Measurements from ENCODE around the gene UBA1.

UBA1 gene

GRCh38 chrX:47172549-47172948, 21.1 kb upstream of the UBA1 start:
- Histone ChIP-seq H4K20me1 (ENCODE audit: insufficient read depth) (no peaks in the 10 kb centered on the region), H3K4me1 (ENCODE audit: low read depth, poor library complexity, severe bottlenecking) (no peaks in the 10 kb centered on the region), H3K4me2 (no peak overlapping the region), H3K4me3 (IDR thresholded peaks at IDR 0.05; ENCODE audit: insufficient read depth, low read depth, low read length) (no peak overlapping the region), H3K27ac (no peak overlapping the region), H3K36me3 (ENCODE audit: insufficient read depth) (no peaks in the 10 kb centered on the region; the same call in 1 of the 2 replicates), H3K9ac (no peak overlapping the region), H3K27me3 (ENCODE audit: insufficient read depth, low read depth) (no peaks in the 10 kb centered on the region), H3K79me2 (ENCODE audit: insufficient read depth, low read depth) (peaks cover 7% of the 10 kb centered on the region; the same call in 1 of the 2 replicates), H2AFZ (ENCODE audit: low read depth) (no peak overlapping the region)
- no peak for TF ChIP-seq CTCF (conservative IDR thresholded peaks at IDR 0.05; ENCODE audit: low read depth, low read length)

GRCh38 chrX:47172971-47173792, 20.4 kb upstream of the UBA1 start:
- TF ChIP-seq CTCF (conservative IDR thresholded peaks at IDR 0.05; ENCODE audit: low read depth, low read length) = no peak
- H3K4me1 ChIP-seq (ENCODE audit: low read depth, poor library complexity, severe bottlenecking) = no peaks in the 10 kb centered on the region
- H3K27me3 ChIP-seq (ENCODE audit: insufficient read depth, low read depth) = no peaks in the 10 kb centered on the region
- no peak overlapping the region for H2AFZ ChIP-seq (ENCODE audit: low read depth)
- H3K4me2 ChIP-seq = no peak overlapping the region
- H3K27ac ChIP-seq = no peak overlapping the region
- H3K79me2 ChIP-seq (ENCODE audit: insufficient read depth, low read depth) = 0 out of 2 replicates have a peak, but pooled peaks cover under 1% of the 10 kb centered on the region
- H3K4me3 ChIP-seq (IDR thresholded peaks at IDR 0.05; ENCODE audit: insufficient read depth, low read depth, low read length) = no peak overlapping the region
- H3K9ac ChIP-seq = no peak overlapping the region
- no peaks in the 10 kb centered on the region; the same call in 1 of the 2 replicates for H3K36me3 ChIP-seq (ENCODE audit: insufficient read depth)
- H4K20me1 ChIP-seq (ENCODE audit: insufficient read depth) = no peaks in the 10 kb centered on the region

GRCh38 chrX:47174376-47174775, 19.3 kb upstream of the UBA1 start:
- no peak overlapping the region for H3K4me2 ChIP-seq
- TF ChIP-seq CTCF (conservative IDR thresholded peaks at IDR 0.05; ENCODE audit: low read depth, low read length) = no peak
- no peak overlapping the region for H3K4me3 ChIP-seq (IDR thresholded peaks at IDR 0.05; ENCODE audit: insufficient read depth, low read depth, low read length)
- no peaks in the 10 kb centered on the region; the same call in 1 of the 2 replicates for H3K36me3 ChIP-seq (ENCODE audit: insufficient read depth)
- no peaks in the 10 kb centered on the region for H4K20me1 ChIP-seq (ENCODE audit: insufficient read depth)
- no peaks in the 10 kb centered on the region for H3K79me2 ChIP-seq (ENCODE audit: insufficient read depth, low read depth)
- H2AFZ ChIP-seq (ENCODE audit: low read depth) = no peak overlapping the region
- no peaks in the 10 kb centered on the region for H3K4me1 ChIP-seq (ENCODE audit: low read depth, poor library complexity, severe bottlenecking)
- no peak overlapping the region for H3K27ac ChIP-seq
- no peaks in the 10 kb centered on the region for H3K27me3 ChIP-seq (ENCODE audit: insufficient read depth, low read depth)
- H3K9ac ChIP-seq = no peak overlapping the region

GRCh38 chrX:47174846-47175587, 18.6 kb upstream of the UBA1 start:
- Histone ChIP-seq H3K9ac (no peak overlapping the region), H3K79me2 (ENCODE audit: insufficient read depth, low read depth) (no peaks in the 10 kb centered on the region), H3K4me2 (no peak overlapping the region), H2AFZ (ENCODE audit: low read depth) (no peak overlapping the region), H3K27me3 (ENCODE audit: insufficient read depth, low read depth) (no peaks in the 10 kb centered on the region), H3K36me3 (ENCODE audit: insufficient read depth) (no peaks in the 10 kb centered on the region; the same call in 1 of the 2 replicates), H3K4me3 (IDR thresholded peaks at IDR 0.05; ENCODE audit: insufficient read depth, low read depth, low read length) (no peak overlapping the region), H4K20me1 (ENCODE audit: insufficient read depth) (no peaks in the 10 kb centered on the region), H3K4me1 (ENCODE audit: low read depth, poor library complexity, severe bottlenecking) (no peaks in the 10 kb centered on the region), H3K27ac (no peak overlapping the region)
- no peak for TF ChIP-seq CTCF (conservative IDR thresholded peaks at IDR 0.05; ENCODE audit: low read depth, low read length)
